Endothelial cell of umbilical vein (primary cell): ENCODE data around the gene STX16.

Source experiments
- CTCF ChIP-seq, 2 donors: IDR thresholded peaks; 1 replicate in 1 of 2; 2 replicates in 1 of 2; pipeline ENCODE4 v1.5.1; 2011; ENCODE audit warnings: low read length in 2 of 2, mild to moderate bottlenecking in 2 of 2, moderate library complexity in 2 of 2, control low read depth in 1 of 2, inconsistent platforms in 1 of 2, low read depth in 1 of 2; ENCODE audit not compliant: insufficient read depth in 1 of 2; ENCODE audit errors: extremely low read depth in 1 of 2
- POLR2AphosphoS5 ChIP-seq: IDR thresholded peaks from 2 replicates; pipeline ENCODE4 v1.6.1; 2012; ENCODE audit warnings: low read depth, mild to moderate bottlenecking, control low read depth, low read length, moderate library complexity; ENCODE audit not compliant: insufficient read depth

GRCh38 chr20:58608096-58608840 lies 42.8 kb upstream of the STX16 start:
- TF ChIP-seq CTCF (IDR thresholded peaks at IDR 0.05; ENCODE audit: extremely low read depth in 1 of 2, insufficient read depth in 1 of 2, low read depth in 1 of 2, low read length in 2 of 2) (no peak), POLR2AphosphoS5 (no peak)
